Stimulated activated naive CD8-positive, alpha-beta T cell treated with anti-CD3 and anti-CD28 coated beads, Interleukin-15, Interleukin-2, amounts not matched to agents 100 ng/mL and 50 ng/mL, for 24 hours (primary cell): ENCODE measurements around the gene ELP1.
"Not testable (repeated sequence)": the region's sequence is repeated elsewhere in the genome, so short reads cannot be mapped to it uniquely, and the experiment has no call there.

Source experiments
- H3K27ac Mint-ChIP-seq: one replicate; pipeline ENCODE4 v1.8.0; 2021; ENCODE audit warnings: mild to moderate bottlenecking, mixed read lengths
- H3K27me3 Mint-ChIP-seq: one replicate; pipeline ENCODE4 v1.8.0; 2021; ENCODE audit warnings: mixed read lengths
- H3K36me3 Mint-ChIP-seq: one replicate; pipeline ENCODE4 v1.8.0; 2021; ENCODE audit warnings: low read depth, mixed read lengths
- H3K4me1 Mint-ChIP-seq: one replicate; pipeline ENCODE4 v1.8.0; 2021; ENCODE audit warnings: low read depth, mixed read lengths
- H3K4me3 Mint-ChIP-seq: one replicate; pipeline ENCODE4 v1.8.0; 2021; ENCODE audit warnings: mild to moderate bottlenecking, mixed read lengths
- H3K9me3 Mint-ChIP-seq: one replicate; pipeline ENCODE4 v1.8.0; 2021; ENCODE audit warnings: mixed read lengths

ELP1 gene, protein sequence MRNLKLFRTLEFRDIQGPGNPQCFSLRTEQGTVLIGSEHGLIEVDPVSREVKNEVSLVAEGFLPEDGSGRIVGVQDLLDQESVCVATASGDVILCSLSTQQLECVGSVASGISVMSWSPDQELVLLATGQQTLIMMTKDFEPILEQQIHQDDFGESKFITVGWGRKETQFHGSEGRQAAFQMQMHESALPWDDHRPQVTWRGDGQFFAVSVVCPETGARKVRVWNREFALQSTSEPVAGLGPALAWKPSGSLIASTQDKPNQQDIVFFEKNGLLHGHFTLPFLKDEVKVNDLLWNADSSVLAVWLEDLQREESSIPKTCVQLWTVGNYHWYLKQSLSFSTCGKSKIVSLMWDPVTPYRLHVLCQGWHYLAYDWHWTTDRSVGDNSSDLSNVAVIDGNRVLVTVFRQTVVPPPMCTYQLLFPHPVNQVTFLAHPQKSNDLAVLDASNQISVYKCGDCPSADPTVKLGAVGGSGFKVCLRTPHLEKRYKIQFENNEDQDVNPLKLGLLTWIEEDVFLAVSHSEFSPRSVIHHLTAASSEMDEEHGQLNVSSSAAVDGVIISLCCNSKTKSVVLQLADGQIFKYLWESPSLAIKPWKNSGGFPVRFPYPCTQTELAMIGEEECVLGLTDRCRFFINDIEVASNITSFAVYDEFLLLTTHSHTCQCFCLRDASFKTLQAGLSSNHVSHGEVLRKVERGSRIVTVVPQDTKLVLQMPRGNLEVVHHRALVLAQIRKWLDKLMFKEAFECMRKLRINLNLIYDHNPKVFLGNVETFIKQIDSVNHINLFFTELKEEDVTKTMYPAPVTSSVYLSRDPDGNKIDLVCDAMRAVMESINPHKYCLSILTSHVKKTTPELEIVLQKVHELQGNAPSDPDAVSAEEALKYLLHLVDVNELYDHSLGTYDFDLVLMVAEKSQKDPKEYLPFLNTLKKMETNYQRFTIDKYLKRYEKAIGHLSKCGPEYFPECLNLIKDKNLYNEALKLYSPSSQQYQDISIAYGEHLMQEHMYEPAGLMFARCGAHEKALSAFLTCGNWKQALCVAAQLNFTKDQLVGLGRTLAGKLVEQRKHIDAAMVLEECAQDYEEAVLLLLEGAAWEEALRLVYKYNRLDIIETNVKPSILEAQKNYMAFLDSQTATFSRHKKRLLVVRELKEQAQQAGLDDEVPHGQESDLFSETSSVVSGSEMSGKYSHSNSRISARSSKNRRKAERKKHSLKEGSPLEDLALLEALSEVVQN (N-terminal part only)

DNA sequence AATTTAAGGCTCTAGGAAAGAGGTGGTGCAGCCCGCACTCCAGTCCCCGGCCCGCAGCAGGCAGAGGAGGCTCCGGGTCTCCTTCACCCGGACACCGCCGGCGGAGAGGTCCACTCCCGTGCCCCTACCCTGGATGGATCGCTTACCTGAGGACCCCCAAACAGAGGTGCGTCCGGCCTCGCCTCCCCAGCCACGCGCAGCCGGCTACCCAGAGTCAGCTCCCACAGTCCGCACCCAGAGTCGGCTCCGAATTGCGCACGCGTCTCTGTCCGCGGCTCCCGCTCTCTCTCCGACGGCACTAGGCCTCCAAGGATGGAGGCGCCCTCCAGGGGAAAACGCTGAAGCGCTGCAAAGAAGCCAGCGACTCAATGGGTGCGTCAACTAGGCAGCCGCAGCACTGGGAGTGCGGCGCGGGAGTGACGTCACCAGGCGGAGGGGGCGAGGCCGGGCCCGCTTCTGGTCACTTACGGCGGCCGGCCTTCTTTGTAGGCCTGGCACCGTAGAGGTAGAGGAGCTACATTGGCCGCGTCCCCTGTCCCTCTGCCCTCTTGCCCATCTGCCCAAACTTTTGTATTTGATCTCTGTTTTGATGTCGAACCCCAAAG lies at the start of gene ELP1:
Gene ELP1 (minus strand): TSS at position 407 of the 605 bp plus-strand sequence. CDS start 2,978 bp downstream, outside the sequence.
- Mint-ChIP-seq H3K27me3 (no peaks in the 10 kb centered on the region), H3K4me1 (peaks cover 35% of the 10 kb centered on the region), H3K9me3 (no peaks in the 10 kb centered on the region), H3K27ac (peak within 1 kb of the TSS; percentile 93), H3K36me3 (peaks cover 28% of the 10 kb centered on the region), H3K4me3 (peak within 1 kb of the TSS; percentile 92)

- no peak overlapping the region for H3K4me3 Mint-ChIP-seq
- H3K9me3 Mint-ChIP-seq: no peaks in the 10 kb centered on the region
- H3K36me3 Mint-ChIP-seq: peaks cover 12% of the 10 kb centered on the region
- H3K27ac Mint-ChIP-seq: no peak overlapping the region
- H3K27me3 Mint-ChIP-seq: no peaks in the 10 kb centered on the region
- no peaks in the 10 kb centered on the region for H3K4me1 Mint-ChIP-seq
These were observed 47.0 kb upstream of the ELP1 start for GRCh38 chr9:108980893-108981292.

DNA sequence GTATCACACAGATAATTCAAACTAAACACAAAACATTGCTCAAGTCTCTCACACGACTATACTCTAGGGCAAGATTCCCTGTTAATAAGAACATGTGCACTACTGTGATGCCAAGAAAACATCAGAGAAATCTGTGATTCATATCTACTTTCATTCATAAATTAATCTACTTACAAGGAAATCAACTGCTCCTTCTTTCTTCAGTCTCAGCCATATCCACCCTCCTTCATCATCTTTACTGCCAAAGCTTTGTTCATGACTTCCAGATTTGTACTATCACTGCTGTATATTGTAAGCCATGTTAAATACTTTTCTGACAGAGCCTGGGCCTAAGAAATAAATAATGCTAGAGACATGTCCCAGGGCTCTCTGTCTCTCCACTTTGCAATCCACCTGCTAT lies 44.3 kb upstream of the ELP1 start:
- Mint-ChIP-seq H3K4me3 (no peak overlapping the region), H3K27me3 (no peaks in the 10 kb centered on the region), H3K27ac (no peak overlapping the region)

DNA sequence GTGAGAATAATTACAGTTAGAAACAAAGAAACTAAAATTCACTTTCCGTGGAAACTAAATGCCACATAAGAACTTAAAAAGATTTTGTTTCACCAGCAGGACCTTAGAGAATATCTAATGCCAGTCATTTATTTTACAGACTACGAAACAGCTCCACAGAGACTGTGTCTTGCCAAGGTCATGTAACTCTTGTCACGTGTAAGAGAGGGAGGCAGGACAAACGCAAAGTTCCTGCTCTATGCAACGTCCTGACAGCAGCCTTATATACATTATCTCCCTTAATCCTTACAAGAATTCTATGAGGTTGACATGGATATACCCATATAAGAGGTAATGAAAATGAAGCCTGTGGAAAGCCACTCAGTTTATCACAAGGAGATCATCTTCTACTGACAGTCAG lies 40.0 kb upstream of the ELP1 start:
- H3K4me1 Mint-ChIP-seq: no peaks in the 10 kb centered on the region

More for the DNA sequence above, 44.3 kb upstream of the ELP1 start:
- no peaks in the 10 kb centered on the region for H3K9me3 Mint-ChIP-seq
- H3K36me3 Mint-ChIP-seq: peaks cover 12% of the 10 kb centered on the region
- H3K4me1 Mint-ChIP-seq: no peaks in the 10 kb centered on the region

GRCh38 chr9:108972626-108973209 lies 38.8 kb upstream of the ELP1 start:
- peaks cover 13% of the 10 kb centered on the region for H3K9me3 Mint-ChIP-seq
- no peaks in the 10 kb centered on the region for H3K27me3 Mint-ChIP-seq
- no peak overlapping the region for H3K4me3 Mint-ChIP-seq
- no peak overlapping the region for H3K27ac Mint-ChIP-seq
- peaks cover 19% of the 10 kb centered on the region for H3K36me3 Mint-ChIP-seq
- H3K4me1 Mint-ChIP-seq: no peaks in the 10 kb centered on the region

More for the DNA sequence above, 40.0 kb upstream of the ELP1 start:
- no peak overlapping the region for H3K27ac Mint-ChIP-seq
- H3K4me3 Mint-ChIP-seq: no peak overlapping the region
- peaks cover 13% of the 10 kb centered on the region for H3K9me3 Mint-ChIP-seq
- peaks cover 22% of the 10 kb centered on the region for H3K36me3 Mint-ChIP-seq
- no peaks in the 10 kb centered on the region for H3K27me3 Mint-ChIP-seq

- H3K27ac Mint-ChIP-seq: no peak overlapping the region
- H3K27me3 Mint-ChIP-seq: no peaks in the 10 kb centered on the region
- H3K4me3 Mint-ChIP-seq: no peak overlapping the region
- peaks cover 16% of the 10 kb centered on the region for H3K36me3 Mint-ChIP-seq
- no peaks in the 10 kb centered on the region for H3K4me1 Mint-ChIP-seq
- H3K9me3 Mint-ChIP-seq: peaks cover 13% of the 10 kb centered on the region
These were observed 38.3 kb upstream of the ELP1 start for GRCh38 chr9:108972186-108972585.

DNA sequence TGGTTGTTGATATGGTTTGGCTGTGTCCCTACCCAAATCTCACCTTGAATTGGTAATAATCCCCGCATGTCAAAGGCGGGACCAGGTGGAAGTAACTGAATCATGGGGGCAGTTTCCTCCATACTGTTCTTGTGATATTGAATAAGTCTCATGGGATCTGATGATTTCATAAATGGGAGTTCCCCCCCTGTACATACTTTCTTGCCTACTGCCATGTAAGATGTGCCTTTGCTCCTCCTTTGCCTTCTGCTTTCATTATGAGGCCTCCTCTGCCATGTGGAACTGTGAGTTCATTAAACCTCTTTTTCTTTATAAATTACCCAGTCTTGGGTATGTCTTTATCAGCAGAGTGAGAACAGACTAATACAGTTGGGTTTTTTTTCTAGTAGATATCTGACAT lies 37.5 kb upstream of the ELP1 start:
- Mint-ChIP-seq H3K36me3 (peaks cover 16% of the 10 kb centered on the region), H3K9me3 (peaks cover 13% of the 10 kb centered on the region)
- not testable (repeated sequence) for H3K27ac Mint-ChIP-seq, H3K4me3 Mint-ChIP-seq, H3K4me1 Mint-ChIP-seq, H3K27me3 Mint-ChIP-seq

DNA sequence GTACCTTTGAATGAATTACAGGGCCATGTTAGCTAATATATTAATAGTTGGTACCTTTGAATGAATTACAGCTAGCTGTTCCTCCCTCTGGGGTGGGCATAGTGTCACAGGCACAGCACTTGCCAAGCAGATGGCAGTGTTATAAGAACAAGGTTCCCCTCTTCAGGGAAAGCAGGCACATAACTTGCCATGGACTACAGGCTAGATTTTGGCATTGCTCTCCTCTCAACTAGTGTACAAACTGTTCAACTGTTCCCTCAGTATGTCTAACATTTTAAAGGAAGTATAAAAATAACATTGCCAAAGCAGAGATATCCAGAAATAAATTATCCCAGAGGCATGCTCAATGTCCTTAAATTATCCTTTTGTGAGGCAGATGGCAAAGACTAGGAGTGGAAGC lies 34.0 kb upstream of the ELP1 start:
- H3K9me3 Mint-ChIP-seq: peaks cover 13% of the 10 kb centered on the region
- H3K27me3 Mint-ChIP-seq: no peaks in the 10 kb centered on the region
- H3K4me1 Mint-ChIP-seq: no peaks in the 10 kb centered on the region
- no peak overlapping the region for H3K27ac Mint-ChIP-seq
- H3K4me3 Mint-ChIP-seq: no peak overlapping the region
- H3K36me3 Mint-ChIP-seq: peaks cover 22% of the 10 kb centered on the region

DNA sequence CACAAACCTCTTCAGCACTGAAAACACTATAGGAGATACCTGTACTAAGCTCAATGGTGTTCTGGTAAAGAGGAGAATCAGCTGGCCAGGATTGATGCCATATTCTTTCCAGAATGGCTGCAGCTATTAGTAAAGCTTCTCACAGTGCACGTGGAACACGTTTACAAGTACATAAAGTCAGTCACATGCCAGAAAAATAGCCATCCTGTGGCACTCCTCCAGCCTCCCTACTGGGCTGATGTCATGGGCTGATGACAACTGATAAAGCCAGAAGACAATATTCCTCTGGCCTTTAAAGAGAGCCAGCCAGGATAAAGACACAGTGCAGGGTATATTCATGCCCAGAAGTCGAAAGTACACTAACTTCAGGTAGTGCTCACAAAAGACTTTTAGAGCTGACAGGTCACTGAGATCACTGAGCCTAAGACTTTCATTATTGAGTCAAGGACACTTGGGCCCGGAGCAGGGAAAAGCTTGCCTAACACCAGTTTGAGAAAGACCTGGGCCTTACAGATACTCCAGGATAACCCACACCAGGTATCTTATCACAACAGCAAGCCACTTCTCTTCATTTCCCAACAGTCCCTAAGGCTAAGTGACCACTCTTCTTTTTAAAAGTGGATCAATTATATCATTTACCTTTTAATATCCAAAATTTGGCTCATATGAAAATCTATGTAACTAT lies 29.7 kb upstream of the ELP1 start:
- no peak overlapping the region for H3K27ac Mint-ChIP-seq
- H3K4me1 Mint-ChIP-seq: no peaks in the 10 kb centered on the region
- H3K4me3 Mint-ChIP-seq: no peak overlapping the region
- no peaks in the 10 kb centered on the region for H3K27me3 Mint-ChIP-seq
- peaks cover 6% of the 10 kb centered on the region for H3K36me3 Mint-ChIP-seq
- no peaks in the 10 kb centered on the region for H3K9me3 Mint-ChIP-seq

DNA sequence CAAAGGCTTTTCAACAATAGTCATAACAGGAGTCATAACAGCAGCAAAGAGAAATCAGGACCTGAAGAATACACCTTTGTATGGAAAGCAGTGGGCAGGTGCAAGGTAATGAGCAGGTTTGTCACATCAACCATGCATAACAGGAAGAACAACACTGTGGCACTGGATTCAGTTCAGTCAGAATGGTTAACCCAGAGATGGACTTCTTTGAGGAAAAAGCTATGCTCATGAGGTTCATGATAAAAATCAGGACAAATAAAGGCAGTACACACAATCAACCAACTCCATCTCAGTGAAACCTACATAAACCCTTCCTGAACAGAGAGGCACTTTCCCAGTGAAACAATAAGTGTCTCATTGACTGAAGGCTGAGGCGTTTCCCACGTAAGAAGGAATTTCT lies 27.2 kb upstream of the ELP1 start:
- Mint-ChIP-seq H3K9me3 (no peaks in the 10 kb centered on the region), H3K27me3 (no peaks in the 10 kb centered on the region), H3K27ac (no peak overlapping the region), H3K4me1 (no peaks in the 10 kb centered on the region), H3K4me3 (no peak overlapping the region), H3K36me3 (peaks cover 6% of the 10 kb centered on the region)

DNA sequence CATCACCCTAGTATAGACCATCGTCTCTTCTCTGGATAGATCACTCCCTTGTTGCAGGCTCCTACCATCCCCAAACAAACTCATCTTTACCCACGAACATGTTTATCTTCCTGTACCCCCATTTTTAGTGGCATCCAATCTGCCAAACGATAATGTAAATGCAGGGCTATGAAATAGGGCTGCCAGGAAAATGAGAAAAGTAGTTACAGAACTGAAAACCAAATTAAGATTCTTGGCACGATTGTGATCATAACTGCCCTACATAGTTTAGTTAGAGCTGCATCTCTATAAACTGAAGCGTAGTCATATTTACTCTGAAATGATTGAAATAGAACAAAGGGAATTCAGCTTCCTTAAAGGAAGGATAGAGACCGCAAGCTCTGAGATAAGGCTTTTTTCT lies 26.4 kb upstream of the ELP1 start:
- Mint-ChIP-seq H3K36me3 (peaks cover 2% of the 10 kb centered on the region), H3K4me1 (no peaks in the 10 kb centered on the region), H3K27me3 (no peaks in the 10 kb centered on the region), H3K27ac (no peak overlapping the region), H3K9me3 (no peaks in the 10 kb centered on the region), H3K4me3 (no peak overlapping the region)

- H3K27ac Mint-ChIP-seq: no peak overlapping the region
- H3K4me3 Mint-ChIP-seq: no peak overlapping the region
- H3K4me1 Mint-ChIP-seq: no peaks in the 10 kb centered on the region
- no peaks in the 10 kb centered on the region for H3K9me3 Mint-ChIP-seq
- H3K27me3 Mint-ChIP-seq: no peaks in the 10 kb centered on the region
- peaks cover 2% of the 10 kb centered on the region for H3K36me3 Mint-ChIP-seq
These were observed 22.7 kb upstream of the ELP1 start for GRCh38 chr9:108956631-108957026.

DNA sequence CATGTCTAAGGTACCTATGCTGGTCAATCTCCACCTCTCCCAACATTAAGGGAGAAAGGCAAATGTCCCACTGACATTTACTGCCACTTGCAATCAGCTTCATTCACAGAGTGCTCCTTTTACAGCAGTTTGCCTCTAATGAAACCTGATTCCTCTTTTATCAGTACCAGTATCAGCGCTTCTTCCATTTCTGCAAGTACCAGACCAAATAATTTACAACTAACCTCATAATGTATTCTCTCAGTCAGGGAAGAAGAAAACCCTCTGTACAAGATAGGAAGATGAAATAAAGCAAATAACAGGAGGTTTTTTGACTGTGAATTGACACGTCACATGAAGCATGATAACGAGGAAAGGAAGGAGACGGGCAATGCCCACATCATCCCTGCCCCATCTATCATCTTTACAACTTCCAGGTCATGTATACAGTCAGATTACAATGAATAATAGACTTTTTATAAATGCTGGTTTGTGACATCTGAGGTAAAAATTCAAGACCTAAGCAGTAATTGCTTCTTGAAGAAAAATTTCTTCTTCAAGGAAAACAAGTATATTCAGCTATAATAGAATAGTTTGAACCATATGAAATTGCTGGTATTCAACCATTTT lies 22.2 kb upstream of the ELP1 start:
- Mint-ChIP-seq H3K27me3 (no peaks in the 10 kb centered on the region), H3K4me1 (no peaks in the 10 kb centered on the region), H3K4me3 (no peak overlapping the region), H3K36me3 (peaks cover 4% of the 10 kb centered on the region), H3K9me3 (no peaks in the 10 kb centered on the region), H3K27ac (no peak overlapping the region)
